Measurements from ENCODE around the gene PRKAA1.
"Not testable (repeated sequence)": the region's sequence is repeated elsewhere in the genome, so short reads cannot be mapped to it uniquely, and the experiment has no call there.

Gene PRKAA1

GRCh38 chr5:40797273-40798011 lies 732 bp downstream of the PRKAA1 start:
- TF ChIP-seq CTCF (IDR thresholded peaks at IDR 0.05; ENCODE audit: low read depth, low read length) = no peak
- in situ Hi-C loops (cut with HindIII; ENCODE audit: low sequenced_read_pairs) = no loop called here
- H3K4me3 ChIP-seq (ENCODE audit: low read depth, low read length) = peak overlapping the region; percentile 89
- peak; percentile 79 for DNase-seq (ENCODE audit: low read depth, low spot score)

- peak; percentile 30 for DNase-seq (ENCODE audit: low read depth, low spot score)
- no peak for TF ChIP-seq CTCF (IDR thresholded peaks at IDR 0.05; ENCODE audit: low read depth, low read length)
- H3K4me3 ChIP-seq (ENCODE audit: low read depth, low read length) = peak overlapping the region; percentile 89
- in situ Hi-C loops (cut with HindIII; ENCODE audit: low sequenced_read_pairs) = no loop called here
Measured at GRCh38 chr5:40796487-40796889, 1.7 kb downstream of the PRKAA1 start.

- H3K4me3 ChIP-seq (ENCODE audit: low read depth, low read length); DNase-seq (ENCODE audit: low read depth, low spot score); in situ Hi-C loops (cut with HindIII; ENCODE audit: low sequenced_read_pairs): not testable (repeated sequence)
Measured at GRCh38 chr5:40794877-40795276, 3.3 kb downstream of the PRKAA1 start.

DNA sequence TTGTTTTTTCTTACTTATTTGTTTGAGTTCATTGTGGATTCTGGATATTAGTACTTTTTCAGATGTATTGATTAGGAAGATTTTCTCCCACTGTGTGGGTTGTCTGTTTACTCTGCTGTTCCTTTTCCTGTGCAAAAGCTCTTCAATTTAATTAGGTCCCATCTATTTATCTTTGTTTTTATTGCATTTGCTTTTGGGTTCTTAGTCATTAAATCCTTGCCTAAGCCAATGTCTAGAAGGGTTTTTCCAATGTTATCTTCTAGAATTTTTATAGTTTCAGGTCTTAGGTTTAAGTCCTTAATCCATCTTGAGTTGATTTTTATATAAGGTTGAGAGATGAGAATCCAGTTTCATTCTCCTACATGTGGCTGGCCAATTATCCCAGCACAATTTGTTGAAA lies 3.8 kb downstream of the PRKAA1 start:
- in situ Hi-C loops (cut with HindIII; ENCODE audit: low sequenced_read_pairs); DNase-seq (ENCODE audit: low read depth, low spot score); H3K4me3 ChIP-seq (ENCODE audit: low read depth, low read length): not testable (repeated sequence)

- in situ Hi-C loops (cut with HindIII; ENCODE audit: low sequenced_read_pairs); DNase-seq (ENCODE audit: low read depth, low spot score); H3K4me3 ChIP-seq (ENCODE audit: low read depth, low read length): not testable (repeated sequence)
Measured at GRCh38 chr5:40792691-40793090, 5.5 kb downstream of the PRKAA1 start.

GRCh38 chr5:40791715-40792139 lies 6.4 kb downstream of the PRKAA1 start:
- no peak for DNase-seq (ENCODE audit: low read depth, low spot score)
- H3K4me3 ChIP-seq (ENCODE audit: low read depth, low read length) = no peak overlapping the region
- in situ Hi-C loops (cut with HindIII; ENCODE audit: low sequenced_read_pairs) = no loop called here
- no peak for TF ChIP-seq CTCF (IDR thresholded peaks at IDR 0.05; ENCODE audit: low read depth, low read length)

DNA sequence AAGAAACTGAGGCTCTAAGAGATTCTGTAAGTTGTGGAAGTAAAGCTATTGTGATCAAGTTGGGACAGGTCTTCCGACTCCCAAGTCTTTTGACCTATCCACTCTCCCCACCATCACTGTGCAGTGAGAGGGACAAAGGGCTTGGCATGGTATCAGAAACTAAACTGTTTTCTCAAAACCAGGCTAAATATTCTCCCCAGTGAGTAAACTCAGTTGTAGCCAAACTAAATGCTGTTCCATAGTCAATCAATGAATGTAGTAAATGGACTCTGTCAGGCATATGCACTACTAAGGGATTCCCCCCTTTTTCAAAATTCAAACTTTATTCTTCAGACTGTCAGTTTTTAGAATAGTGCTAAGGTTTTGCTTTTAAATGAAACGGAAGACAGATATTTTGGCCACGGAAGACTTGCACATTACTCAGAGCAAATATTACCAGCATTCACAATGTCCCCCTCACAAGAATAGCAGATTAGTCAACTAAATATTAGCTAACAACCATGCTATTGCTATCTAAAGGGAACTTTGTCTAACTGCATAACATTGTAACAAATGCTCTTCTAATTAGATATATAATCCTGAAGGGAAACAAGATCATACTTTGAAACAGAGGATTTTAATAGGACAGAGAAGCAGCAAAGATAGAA lies 7.1 kb downstream of the PRKAA1 start:
- in situ Hi-C loops (cut with HindIII; ENCODE audit: low sequenced_read_pairs) = no loop called here
- no peak overlapping the region for H3K4me3 ChIP-seq (ENCODE audit: low read depth, low read length)
- DNase-seq (ENCODE audit: low read depth, low spot score) = no peak
- no peak for TF ChIP-seq CTCF (IDR thresholded peaks at IDR 0.05; ENCODE audit: low read depth, low read length)

GRCh38 chr5:40788941-40789340 lies 9.2 kb downstream of the PRKAA1 start:
- in situ Hi-C loops (cut with HindIII; ENCODE audit: low sequenced_read_pairs); DNase-seq (ENCODE audit: low read depth, low spot score); H3K4me3 ChIP-seq (ENCODE audit: low read depth, low read length): not testable (repeated sequence)

Measured in astrocyte of the spinal cord (primary cell).